Neural cell (in vitro differentiated cells): ENCODE data around the gene NHEJ1.

Experiments
- CTCF ChIP-seq: fragments of 450-650 bp; IDR thresholded peaks from 2 replicates; pipeline ENCODE4 v1.5.1; 2014; ENCODE audit warnings: antibody characterized with exemption, mild to moderate bottlenecking, moderate library complexity; ENCODE audit not compliant: poor library complexity, severe bottlenecking
- EP300 ChIP-seq: fragments of 450-650 bp; conservative IDR thresholded peaks from 2 replicates; pipeline ENCODE4 v1.6.1; 2014; ENCODE audit warnings: antibody characterized with exemption, mild to moderate bottlenecking, moderate library complexity; ENCODE audit not compliant: poor library complexity, severe bottlenecking
- POLR2AphosphoS5 ChIP-seq: IDR thresholded peaks from 2 replicates; pipeline ENCODE4 v1.6.1; 2012

DNA sequence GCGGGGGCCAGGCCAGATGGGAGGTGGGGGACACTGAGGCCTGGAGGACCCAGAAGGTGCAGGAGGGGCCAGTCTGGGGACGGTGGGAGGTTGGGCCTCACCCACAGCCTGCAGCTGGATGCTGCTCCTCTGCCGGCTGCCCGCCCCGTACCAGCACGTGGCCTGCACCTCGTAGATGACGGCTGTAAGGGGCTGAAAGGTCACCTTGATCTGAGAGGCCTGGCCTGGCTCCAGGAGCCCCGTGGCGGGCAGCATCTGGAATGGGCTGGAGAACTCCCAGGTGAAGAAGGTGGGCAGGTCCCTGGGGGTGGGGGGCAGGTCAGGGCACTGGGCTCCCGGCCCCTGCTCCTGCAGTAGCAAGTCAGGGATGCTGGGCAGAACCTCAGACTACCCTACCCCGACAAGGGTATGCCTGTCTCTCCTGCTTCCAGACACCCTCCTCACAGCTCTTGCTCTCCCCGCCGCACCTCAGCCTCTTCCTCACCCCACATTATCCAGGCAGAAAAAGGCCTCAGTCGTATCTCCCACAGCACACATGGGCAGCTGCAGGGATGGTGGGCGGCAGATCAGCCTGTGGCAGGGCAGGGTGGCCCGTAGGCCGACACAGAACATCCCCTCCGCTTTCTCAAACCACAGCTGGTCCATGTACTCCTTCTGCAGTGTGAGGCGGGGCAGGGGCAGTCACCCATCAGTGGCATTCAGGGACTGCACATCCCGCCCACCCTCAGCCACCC, 129.4 kb downstream of the NHEJ1 start:
- TF ChIP-seq EP300 (no peak), CTCF (no peak), POLR2AphosphoS5 (no peak)
